Astrocyte (in vitro differentiated cells and primary cell): ENCODE results near the gene PRKCD. TPM values are rescaled to one million over a fixed set of nuclear protein-coding genes. Genes with fewer than 3 reads are reported as not detected.

Experiments
- DNase-seq: peaks from one replicate; pipeline ENCODE4 v3.0.0-alpha.2; 2010; ENCODE audit warnings: low read depth
- FAIRE-seq: peaks from 2 replicates; lab custom pipeline; 2011; peaks lifted over from hg19 to GRCh38; lab: Jason Lieb, UNC
- H2AFZ ChIP-seq: 2 replicates; pipeline ENCODE4 v1.6.0; 2012; ENCODE audit warnings: low read depth, low read length, inconsistent platforms
- H3K27ac ChIP-seq: 2 replicates; pipeline ENCODE4 v1.5.1; 2011; ENCODE audit warnings: low read depth, low read length, inconsistent platforms
- H3K27me3 ChIP-seq: 2 replicates; pipeline ENCODE4 v1.6.0; 2011; ENCODE audit warnings: low read length, inconsistent platforms; ENCODE audit not compliant: insufficient read depth
- H3K36me3 ChIP-seq: 2 replicates; pipeline ENCODE4 v1.5.1; 2011; ENCODE audit warnings: low read length, inconsistent platforms; ENCODE audit not compliant: insufficient read depth
- H3K4me1 ChIP-seq: 2 replicates; pipeline ENCODE4 v1.5.1; 2011; ENCODE audit warnings: low read length, inconsistent platforms; ENCODE audit not compliant: insufficient read depth
- H3K4me2 ChIP-seq: 2 replicates; pipeline ENCODE4 v1.6.0; 2012; ENCODE audit warnings: low read length, inconsistent platforms
- H3K4me3 ChIP-seq: 2 replicates; pipeline ENCODE4 v1.5.1; 2011; ENCODE audit warnings: low read depth, mild to moderate bottlenecking, low read length, inconsistent platforms; ENCODE audit not compliant: insufficient read depth
- H3K79me2 ChIP-seq: 2 replicates; pipeline ENCODE4 v1.6.0; 2012; ENCODE audit warnings: mild to moderate bottlenecking, low read length, inconsistent platforms; ENCODE audit not compliant: insufficient read depth
- H3K9ac ChIP-seq: 2 replicates; pipeline ENCODE4 v1.6.0; 2012; ENCODE audit warnings: mild to moderate bottlenecking, low read length, inconsistent platforms
- H3K9me3 ChIP-seq: 2 replicates; pipeline ENCODE4 v1.5.1; 2012; ENCODE audit warnings: low read depth, mild to moderate bottlenecking, low read length, inconsistent platforms; ENCODE audit not compliant: insufficient read depth
- H4K20me1 ChIP-seq: 2 replicates; pipeline ENCODE4 v1.6.0; 2012; ENCODE audit warnings: low read length, inconsistent platforms; ENCODE audit not compliant: insufficient read depth
- H3K27ac Mint-ChIP-seq: one replicate; pipeline ENCODE4 v1.8.0; 2021; ENCODE audit warnings: mild to moderate bottlenecking, mixed read lengths; ENCODE audit not compliant: unreplicated experiment
- H3K27me3 Mint-ChIP-seq: one replicate; pipeline ENCODE4 v1.8.0; 2021; ENCODE audit warnings: low read depth, mixed read lengths; ENCODE audit not compliant: unreplicated experiment
- H3K36me3 Mint-ChIP-seq: one replicate; pipeline ENCODE4 v1.8.0; 2021; ENCODE audit warnings: low read depth, mixed read lengths; ENCODE audit not compliant: unreplicated experiment
- H3K4me1 Mint-ChIP-seq: one replicate; pipeline ENCODE4 v1.8.0; 2021; ENCODE audit warnings: low read depth, mixed read lengths; ENCODE audit not compliant: unreplicated experiment
- H3K4me3 Mint-ChIP-seq: one replicate; pipeline ENCODE4 v1.8.0; 2021; ENCODE audit warnings: mild to moderate bottlenecking, moderate library complexity, mixed read lengths; ENCODE audit not compliant: unreplicated experiment
- H3K9me3 Mint-ChIP-seq: one replicate; pipeline ENCODE4 v1.8.0; 2021; ENCODE audit warnings: mild to moderate bottlenecking, mixed read lengths; ENCODE audit not compliant: unreplicated experiment
- CTCF ChIP-seq: IDR thresholded peaks from 2 replicates; pipeline ENCODE4 v1.5.1; 2011; ENCODE audit warnings: low read depth, mild to moderate bottlenecking, inconsistent platforms, low read length, moderate library complexity; ENCODE audit not compliant: insufficient read depth
- EZH2 ChIP-seq: IDR thresholded peaks from 2 replicates; pipeline ENCODE4 v1.6.1; 2012; ENCODE audit warnings: mild to moderate bottlenecking, low read length, inconsistent platforms; ENCODE audit not compliant: insufficient read depth
- total RNA-seq: library from RNA; stranded (reverse); gene quantifications from 2 replicates; pipeline ENCODE4 v1.2.1, GENCODE V29; 2021

Gene PRKCD
- total RNA-seq, 1 donor from 2014 or later, result 25.4 TPM

- no peaks in the 10 kb centered on the region for H4K20me1 ChIP-seq
- no peak overlapping the region for H3K27ac ChIP-seq
- H3K27me3 ChIP-seq, result no peaks in the 10 kb centered on the region
- no peak overlapping the region for H2AFZ ChIP-seq
- no peak overlapping the region for H3K9ac ChIP-seq
- H3K4me2 ChIP-seq, result no peak overlapping the region
- TF ChIP-seq EZH2 (no peak), CTCF (no peak)
- no peaks in the 10 kb centered on the region for H3K36me3 ChIP-seq
- Mint-ChIP-seq H3K27ac (no peak overlapping the region), H3K36me3 (peaks cover 5% of the 10 kb centered on the region), H3K27me3 (peaks cover 16% of the 10 kb centered on the region), H3K9me3 (no peaks in the 10 kb centered on the region), H3K4me3 (no peak overlapping the region), H3K4me1 (peaks cover 9% of the 10 kb centered on the region)
- no peaks in the 10 kb centered on the region for H3K79me2 ChIP-seq
- peaks cover 9% of the 10 kb centered on the region for H3K4me1 ChIP-seq
- DNase-seq, result no peak
- H3K4me3 ChIP-seq, result no peak overlapping the region
- H3K9me3 ChIP-seq, result no peaks in the 10 kb centered on the region
- FAIRE-seq, result no peak
These were observed 39.8 kb downstream of the PRKCD start for GRCh38 chr3:53200501-53201498.

DNA sequence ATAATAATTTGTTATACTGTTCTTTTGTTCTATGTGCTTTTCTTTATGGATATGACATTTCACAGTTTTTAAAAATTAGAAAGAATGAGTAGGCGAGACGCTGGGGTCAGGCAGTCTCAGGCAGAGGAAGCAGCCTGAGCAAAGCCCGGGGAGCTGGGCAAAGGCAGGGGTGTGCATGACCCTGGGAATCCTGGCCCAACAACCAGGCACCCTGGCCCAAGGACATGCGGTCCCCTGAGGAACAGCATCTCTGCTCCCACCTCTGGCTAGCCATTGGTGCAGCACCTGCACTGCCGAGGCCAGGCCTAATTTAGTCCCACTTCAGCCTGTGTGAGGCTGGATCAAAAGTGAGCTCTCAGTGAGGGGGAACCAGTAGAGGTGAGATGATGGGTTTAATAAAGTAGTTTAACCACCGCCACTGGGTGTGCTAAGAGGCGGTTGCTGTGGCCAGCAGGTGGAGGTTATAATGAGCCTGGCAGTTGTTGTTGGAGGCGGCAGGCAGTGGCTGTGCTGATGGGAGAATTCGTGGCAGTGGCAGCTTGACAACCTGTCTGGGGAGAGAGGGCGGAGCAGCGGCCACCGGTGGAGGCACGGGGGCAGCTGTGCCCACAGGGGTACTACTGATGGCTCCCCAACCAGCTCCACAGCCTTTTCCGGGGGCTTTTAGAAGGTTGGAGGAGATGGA is 41.5 kb downstream of the PRKCD start:
- Histone ChIP-seq H3K27me3 (no peaks in the 10 kb centered on the region), H3K36me3 (no peaks in the 10 kb centered on the region), H3K79me2 (no peaks in the 10 kb centered on the region), H3K4me2 (no peak overlapping the region), H2AFZ (no peak overlapping the region), H3K9ac (no peak overlapping the region), H3K4me1 (no peaks in the 10 kb centered on the region), H4K20me1 (no peaks in the 10 kb centered on the region), H3K27ac (no peak overlapping the region), H3K4me3 (no peak overlapping the region), H3K9me3 (no peaks in the 10 kb centered on the region)
- Mint-ChIP-seq H3K4me3 (no peak overlapping the region), H3K9me3 (no peaks in the 10 kb centered on the region), H3K27ac (no peak overlapping the region), H3K27me3 (peaks cover 16% of the 10 kb centered on the region), H3K4me1 (peaks cover 2% of the 10 kb centered on the region), H3K36me3 (peaks cover 5% of the 10 kb centered on the region)
- TF ChIP-seq CTCF, result no peak
- no peak for TF ChIP-seq EZH2
- DNase-seq (no peak), FAIRE-seq (no peak)
